ENCODE measurements around the gene MRPL36.
"Not testable (repeated sequence)": the region's sequence is repeated elsewhere in the genome, so short reads cannot be mapped to it uniquely, and the experiment has no call there.

DNA sequence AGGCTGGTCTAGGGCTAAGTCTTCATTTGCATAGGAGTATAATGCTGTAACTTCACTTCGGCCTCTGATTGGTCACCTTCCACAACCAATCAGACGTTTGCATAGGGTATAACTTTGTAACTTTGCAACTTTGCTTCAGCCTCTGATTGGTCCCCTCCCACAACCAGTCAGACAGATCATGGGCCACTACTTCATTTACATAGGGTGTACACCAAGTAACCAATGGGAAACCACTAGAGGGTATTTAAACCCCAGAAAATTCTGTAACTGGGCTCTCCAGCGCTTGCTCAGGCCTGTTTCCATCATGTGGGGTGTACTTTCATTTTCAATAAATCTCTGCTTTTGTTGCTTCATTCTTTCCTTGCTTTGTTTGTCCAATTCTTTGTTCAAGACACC lies 10.2 kb downstream of the MRPL36 start:
- TF ChIP-seq, protein P1, sequence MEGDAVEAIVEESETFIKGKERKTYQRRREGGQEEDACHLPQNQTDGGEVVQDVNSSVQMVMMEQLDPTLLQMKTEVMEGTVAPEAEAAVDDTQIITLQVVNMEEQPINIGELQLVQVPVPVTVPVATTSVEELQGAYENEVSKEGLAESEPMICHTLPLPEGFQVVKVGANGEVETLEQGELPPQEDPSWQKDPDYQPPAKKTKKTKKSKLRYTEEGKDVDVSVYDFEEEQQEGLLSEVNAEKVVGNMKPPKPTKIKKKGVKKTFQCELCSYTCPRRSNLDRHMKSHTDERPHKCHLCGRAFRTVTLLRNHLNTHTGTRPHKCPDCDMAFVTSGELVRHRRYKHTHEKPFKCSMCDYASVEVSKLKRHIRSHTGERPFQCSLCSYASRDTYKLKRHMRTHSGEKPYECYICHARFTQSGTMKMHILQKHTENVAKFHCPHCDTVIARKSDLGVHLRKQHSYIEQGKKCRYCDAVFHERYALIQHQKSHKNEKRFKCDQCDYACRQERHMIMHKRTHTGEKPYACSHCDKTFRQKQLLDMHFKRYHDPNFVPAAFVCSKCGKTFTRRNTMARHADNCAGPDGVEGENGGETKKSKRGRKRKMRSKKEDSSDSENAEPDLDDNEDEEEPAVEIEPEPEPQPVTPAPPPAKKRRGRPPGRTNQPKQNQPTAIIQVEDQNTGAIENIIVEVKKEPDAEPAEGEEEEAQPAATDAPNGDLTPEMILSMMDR (IDR thresholded peaks at IDR 0.05): not testable (repeated sequence)
- TF ChIP-seq POLR2AphosphoS5 (IDR thresholded peaks at IDR 0.05): not testable (repeated sequence)
